SK-N-SH (cell line): ENCODE measurements around the gene HSPB7.

Experiments
- EP300 ChIP-seq, 2 experiments: IDR thresholded peaks; 2 replicates each; pipeline versions ENCODE4 v1.4.0 to v1.6.1; 2012; ENCODE audit warnings: borderline replicate concordance in 1 of 2, low read depth in 1 of 2, low read length in 1 of 2
- EZH2phosphoT487 ChIP-seq: fragments of 200-600 bp; sonication (generic); IDR thresholded peaks from 2 replicates; pipeline ENCODE4 v1.6.1; 2017; ENCODE audit warnings: low read depth, mixed run types, mild to moderate bottlenecking, antibody characterized with exemption, moderate library complexity, borderline replicate concordance
- FOXM1 ChIP-seq: IDR thresholded peaks from 2 replicates; pipeline ENCODE4 v1.4.0; 2012; ENCODE audit warnings: low read depth, mild to moderate bottlenecking
- MAX ChIP-seq: IDR thresholded peaks from 2 replicates; pipeline ENCODE4 v1.4.0; 2012; ENCODE audit warnings: low read depth
- NRF1 ChIP-seq: IDR thresholded peaks from 2 replicates; pipeline ENCODE4 v1.6.1; 2012; ENCODE audit warnings: low read depth, mild to moderate bottlenecking, low read length
- POLR2AphosphoS5 ChIP-seq: IDR thresholded peaks from 2 replicates; pipeline ENCODE4 v1.6.1; 2012; ENCODE audit warnings: low read depth, low read length
- RAD21 ChIP-seq: IDR thresholded peaks from 2 replicates; pipeline ENCODE4 v1.6.1; 2012; ENCODE audit warnings: mild to moderate bottlenecking, low read length
- RCOR1 ChIP-seq: fragments of 150-350 bp; IDR thresholded peaks from 2 replicates; pipeline ENCODE4 v1.6.1; 2017; ENCODE audit warnings: antibody characterized with exemption, low read length
- SIN3A ChIP-seq: IDR thresholded peaks from 2 replicates; pipeline ENCODE4 v1.6.1; 2012; ENCODE audit warnings: low read depth, mild to moderate bottlenecking, low read length, moderate library complexity, borderline replicate concordance
- TCF12 ChIP-seq: IDR thresholded peaks from 2 replicates; pipeline ENCODE4 v1.4.0; 2012
- ZBTB33 ChIP-seq: IDR thresholded peaks from 2 replicates; pipeline ENCODE4 v1.4.0; 2012; ENCODE audit warnings: low read depth, borderline replicate concordance
- TF ChIP-seq, protein P1 (sequence below): fragments of 150-350 bp; IDR thresholded peaks from 2 replicates; pipeline ENCODE4 v1.6.1; 2017; ENCODE audit warnings: antibody characterized with exemption, low read length, low read depth, borderline replicate concordance
- TF ChIP-seq, protein P2 (sequence below): fragments of 200-600 bp; sonication (generic); IDR thresholded peaks from 2 replicates; pipeline ENCODE4 v1.6.1; 2017; ENCODE audit warnings: antibody characterized with exemption, mild to moderate bottlenecking, moderate library complexity

GRCh38 chr1:15998929-15999328 is 18.9 kb downstream of the HSPB7 start:
- TF ChIP-seq EZH2phosphoT487 (no peak), NRF1 (no peak), SIN3A (no peak), RCOR1 (no peak), TCF12 (no peak), EP300 (IDR thresholded peaks at IDR 0.05; ENCODE audit: borderline replicate concordance in 1 of 2, low read depth in 1 of 2, low read length in 1 of 2) (no peak), ZBTB33 (no peak), MAX (no peak), RAD21 (no peak), FOXM1 (no peak), POLR2AphosphoS5 (no peak)
- TF ChIP-seq, protein P1, sequence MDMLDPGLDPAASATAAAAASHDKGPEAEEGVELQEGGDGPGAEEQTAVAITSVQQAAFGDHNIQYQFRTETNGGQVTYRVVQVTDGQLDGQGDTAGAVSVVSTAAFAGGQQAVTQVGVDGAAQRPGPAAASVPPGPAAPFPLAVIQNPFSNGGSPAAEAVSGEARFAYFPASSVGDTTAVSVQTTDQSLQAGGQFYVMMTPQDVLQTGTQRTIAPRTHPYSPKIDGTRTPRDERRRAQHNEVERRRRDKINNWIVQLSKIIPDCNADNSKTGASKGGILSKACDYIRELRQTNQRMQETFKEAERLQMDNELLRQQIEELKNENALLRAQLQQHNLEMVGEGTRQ = no peak
- TF ChIP-seq, protein P2, sequence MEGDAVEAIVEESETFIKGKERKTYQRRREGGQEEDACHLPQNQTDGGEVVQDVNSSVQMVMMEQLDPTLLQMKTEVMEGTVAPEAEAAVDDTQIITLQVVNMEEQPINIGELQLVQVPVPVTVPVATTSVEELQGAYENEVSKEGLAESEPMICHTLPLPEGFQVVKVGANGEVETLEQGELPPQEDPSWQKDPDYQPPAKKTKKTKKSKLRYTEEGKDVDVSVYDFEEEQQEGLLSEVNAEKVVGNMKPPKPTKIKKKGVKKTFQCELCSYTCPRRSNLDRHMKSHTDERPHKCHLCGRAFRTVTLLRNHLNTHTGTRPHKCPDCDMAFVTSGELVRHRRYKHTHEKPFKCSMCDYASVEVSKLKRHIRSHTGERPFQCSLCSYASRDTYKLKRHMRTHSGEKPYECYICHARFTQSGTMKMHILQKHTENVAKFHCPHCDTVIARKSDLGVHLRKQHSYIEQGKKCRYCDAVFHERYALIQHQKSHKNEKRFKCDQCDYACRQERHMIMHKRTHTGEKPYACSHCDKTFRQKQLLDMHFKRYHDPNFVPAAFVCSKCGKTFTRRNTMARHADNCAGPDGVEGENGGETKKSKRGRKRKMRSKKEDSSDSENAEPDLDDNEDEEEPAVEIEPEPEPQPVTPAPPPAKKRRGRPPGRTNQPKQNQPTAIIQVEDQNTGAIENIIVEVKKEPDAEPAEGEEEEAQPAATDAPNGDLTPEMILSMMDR = no peak
